BE2C (cell line): ENCODE measurements around the gene POLH.

Experiments used
- DNase-seq: peaks from one replicate; pipeline ENCODE4 v3.0.0-alpha.2; 2020
- H3K27me3 ChIP-seq: fragments of 250-450 bp; sonication (Bioruptor Pico); 2 replicates; pipeline ENCODE4 v1.5.1; 2020; ENCODE audit warnings: mild to moderate bottlenecking
- H3K36me3 ChIP-seq: fragments of 250-450 bp; sonication (Bioruptor Pico); 2 replicates; pipeline ENCODE4 v1.5.1; 2020; ENCODE audit warnings: mild to moderate bottlenecking
- H3K4me1 ChIP-seq: fragments of 250-450 bp; sonication (Bioruptor Pico); 2 replicates; pipeline ENCODE4 v1.5.1; 2020
- H3K4me3 ChIP-seq: 2 replicates; pipeline ENCODE4 v1.5.1; 2011; ENCODE audit warnings: low read depth, low read length
- H3K9me3 ChIP-seq: fragments of 250-450 bp; sonication (Bioruptor Pico); 2 replicates; pipeline ENCODE4 v1.5.1; 2020
- CTCF ChIP-seq: IDR thresholded peaks from 2 replicates; pipeline ENCODE4 v1.5.1; 2012; ENCODE audit warnings: mild to moderate bottlenecking, low read depth, low read length

Gene POLH

GRCh38 chr6:43634702-43635303 lies 58.8 kb downstream of the POLH start:
- Histone ChIP-seq H3K27me3 (no peaks in the 10 kb centered on the region), H3K4me1 (peaks cover 17% of the 10 kb centered on the region), H3K4me3 (no peak overlapping the region), H3K36me3 (peaks cover 32% of the 10 kb centered on the region), H3K9me3 (no peaks in the 10 kb centered on the region)
- DNase-seq, result no peak
- TF ChIP-seq CTCF, result no peak

- H3K36me3 ChIP-seq, result peaks cover 37% of the 10 kb centered on the region
- peaks cover 19% of the 10 kb centered on the region for H3K4me1 ChIP-seq
- H3K9me3 ChIP-seq, result no peaks in the 10 kb centered on the region
- DNase-seq, result peak; percentile 87
- H3K27me3 ChIP-seq, result no peaks in the 10 kb centered on the region
- no peak for TF ChIP-seq CTCF
- H3K4me3 ChIP-seq, result peak within 1 kb of the TSS; percentile 99
Observed at GRCh38 chr6:43635387-43636307, 59.7 kb downstream of the POLH start, which contains the start of gene MAD2L1BP. Gene MAD2L1BP (plus strand): TSS chr6:43635840. CDS start chr6:43635876, 36 bp downstream.

- H3K27me3 ChIP-seq, result no peaks in the 10 kb centered on the region
Observed at GRCh38 chr6:43636308-43636659, 60.3 kb downstream of the POLH start.

GRCh38 chr6:43639984-43640800 lies 64.2 kb downstream of the POLH start:
- peaks cover 27% of the 10 kb centered on the region for H3K4me1 ChIP-seq
- peaks cover 51% of the 10 kb centered on the region for H3K36me3 ChIP-seq
- peak overlapping the region; percentile 21 for H3K4me3 ChIP-seq
- TF ChIP-seq CTCF, result no peak
- no peaks in the 10 kb centered on the region for H3K27me3 ChIP-seq
- H3K9me3 ChIP-seq, result no peaks in the 10 kb centered on the region
- DNase-seq, result peak; percentile 74

More at GRCh38 chr6:43636308-43636659, 60.3 kb downstream of the POLH start:
- Histone ChIP-seq H3K9me3 (no peaks in the 10 kb centered on the region), H3K4me3 (peak overlapping the region; percentile 99), H3K36me3 (peaks cover 41% of the 10 kb centered on the region), H3K4me1 (peaks cover 20% of the 10 kb centered on the region)
- DNase-seq, result no peak
- no peak for TF ChIP-seq CTCF

- H3K4me3 ChIP-seq, result peak within 1 kb of the TSS; percentile 41
- DNase-seq, result peak; percentile 59
Observed at GRCh38 chr6:43644940-43645612, 69.1 kb downstream of the POLH start, which contains the start of gene RSPH9. Gene RSPH9 (plus strand): TSS chr6:43645036. CDS start chr6:43645099, 63 bp downstream.

More at GRCh38 chr6:43644940-43645612, 69.1 kb downstream of the POLH start, which contains the start of gene RSPH9:
- Histone ChIP-seq H3K9me3 (no peaks in the 10 kb centered on the region), H3K4me1 (peaks cover 14% of the 10 kb centered on the region), H3K36me3 (peaks cover 17% of the 10 kb centered on the region), H3K27me3 (no peaks in the 10 kb centered on the region)
- no peak for TF ChIP-seq CTCF
